GM12874 (cell line): ENCODE measurements around the gene PFKP.

Experiments used
- CTCF ChIP-seq: IDR thresholded peaks from 2 replicates; pipeline ENCODE4 v1.5.1; 2011; ENCODE audit warnings: low read depth, mild to moderate bottlenecking, control low read depth, low read length, moderate library complexity; ENCODE audit not compliant: insufficient read depth

The PFKP gene

GRCh38 chr10:3037182-3037581 lies 30.2 kb upstream of the PFKP start:
- TF ChIP-seq CTCF = no peak

- TF ChIP-seq CTCF = no peak
These were observed 27.3 kb upstream of the PFKP start for GRCh38 chr10:3040069-3040468.

- TF ChIP-seq CTCF = no peak
These were observed 24.8 kb upstream of the PFKP start for GRCh38 chr10:3042589-3042988.

- TF ChIP-seq CTCF = peak; percentile 71
These were observed 23.6 kb upstream of the PFKP start for GRCh38 chr10:3043512-3044368.

- no peak for TF ChIP-seq CTCF
These were observed 21.7 kb upstream of the PFKP start for GRCh38 chr10:3045471-3046209.

- no peak for TF ChIP-seq CTCF
These were observed 21.1 kb upstream of the PFKP start for GRCh38 chr10:3046210-3046779.

GRCh38 chr10:3046981-3047547 lies 20.3 kb upstream of the PFKP start:
- TF ChIP-seq CTCF = no peak
